NT2/D1 (cell line): ENCODE data around the gene ZNF428.

Source experiments
- SUZ12 ChIP-seq: IDR thresholded peaks from 2 replicates; pipeline ENCODE4 v1.6.1; 2011; ENCODE audit not compliant: insufficient read length, insufficient read depth; ENCODE audit errors: extremely low read depth
- YY1 ChIP-seq: IDR thresholded peaks from 2 replicates; pipeline ENCODE4 v1.6.1; 2011; ENCODE audit not compliant: insufficient read length, insufficient read depth
- ZNF274 ChIP-seq: IDR thresholded peaks from 2 replicates; pipeline ENCODE4 v1.6.1; 2011; ENCODE audit warnings: mild to moderate bottlenecking, low read depth, low read length

DNA sequence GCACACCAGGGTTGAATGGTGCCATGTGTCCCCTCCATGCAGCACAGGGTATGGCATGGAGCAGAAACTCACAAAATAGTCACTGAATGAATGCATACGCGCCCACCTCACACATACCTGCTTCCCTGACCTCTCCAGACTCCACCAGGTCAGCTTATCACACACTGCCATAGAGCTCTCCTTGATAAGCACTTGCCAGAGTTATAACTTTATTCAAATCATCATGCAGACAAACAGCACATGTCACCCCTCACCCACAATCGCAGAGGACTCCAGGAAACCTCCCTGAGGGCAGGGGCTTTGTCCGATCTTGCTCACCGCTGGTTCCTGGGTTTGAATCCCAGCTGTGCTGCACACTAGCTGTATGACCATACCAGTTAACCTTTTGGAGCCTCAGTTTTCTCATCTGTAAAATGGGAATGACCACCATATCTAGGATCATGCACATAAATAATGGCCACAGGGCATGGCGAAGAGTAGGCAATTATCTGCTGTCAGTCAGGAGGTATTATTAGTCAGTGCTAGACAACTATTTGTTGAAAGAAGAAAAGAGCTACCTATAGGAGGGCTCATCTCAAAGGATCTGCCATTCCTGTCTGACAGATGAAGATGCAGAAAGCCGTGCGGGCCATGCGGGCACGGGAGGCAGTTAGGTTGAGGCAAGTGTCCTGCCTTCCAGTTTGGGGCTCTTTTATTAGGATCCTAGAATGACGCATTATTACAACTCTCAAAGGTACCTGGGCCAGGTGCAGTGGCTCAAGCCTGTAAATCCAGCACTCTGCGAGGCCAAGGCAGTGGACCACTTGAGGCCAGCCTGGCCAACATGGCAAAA, 58.1 kb downstream of the ZNF428 start:
- TF ChIP-seq YY1: no peak
- TF ChIP-seq SUZ12: no peak
- TF ChIP-seq ZNF274: no peak
